Uterus (tissue), 4 donors: ENCODE measurements around the gene LDLRAD2. TPM values are rescaled to one million over a fixed set of nuclear protein-coding genes. Genes with fewer than 3 reads are reported as not detected.
A peak's percentile ranks its signal among the peaks of the same experiment; 100 is the strongest.

Experiments used
- DNase-seq, 2 donors: peaks; one replicate each; pipeline ENCODE4 v3.0.0-alpha.2; 2019 to 2020
- H3K27ac ChIP-seq, 2 donors: fragments of 200-600 bp; sonication (generic); 1 replicate in 1 of 2; 2 replicates in 1 of 2; pipeline ENCODE4 v1.5.1; 2016 to 2018
- H3K27me3 ChIP-seq, 2 donors: fragments of 200-600 bp; sonication (generic); one replicate each; pipeline ENCODE4 v1.5.1; 2018 to 2019; ENCODE audit warnings: control low read depth in 1 of 2
- H3K36me3 ChIP-seq, 2 donors: fragments of 200-600 bp; sonication (generic); one replicate each; pipeline ENCODE4 v1.5.1; 2019; ENCODE audit warnings: control low read depth in 1 of 2
- H3K4me1 ChIP-seq, 2 donors: fragments of 200-600 bp; sonication (generic); one replicate each; pipeline ENCODE4 v1.5.1; 2018 to 2019; ENCODE audit warnings: control low read depth in 1 of 2
- H3K4me3 ChIP-seq, 2 donors: fragments of 200-600 bp; sonication (generic); 1 replicate in 1 of 2; 2 replicates in 1 of 2; pipeline ENCODE4 v1.5.1; 2018 to 2019; ENCODE audit warnings: mild to moderate bottlenecking in 1 of 2
- H3K9me3 ChIP-seq, 2 donors: fragments of 200-600 bp; sonication (generic); one replicate each; pipeline ENCODE4 v1.5.1; 2019; ENCODE audit warnings: control low read depth in 1 of 2
- CTCF ChIP-seq, 4 experiments: fragments of 200-600 bp in 2 of 4; fragments of 450-650 bp in 2 of 4; sonication (generic) in 2 of 4; IDR thresholded peaks; one replicate each; pipeline ENCODE4 v1.5.1; 2016 to 2019; ENCODE audit warnings: antibody characterized with exemption in 4 of 4, mild to moderate bottlenecking in 2 of 4, moderate library complexity in 1 of 4
- POLR2A ChIP-seq, 2 donors: fragments of 450-650 bp; IDR thresholded peaks; one replicate each; pipeline ENCODE4 v1.6.1; 2016; ENCODE audit warnings: antibody characterized with exemption in 2 of 2, mild to moderate bottlenecking in 1 of 2, moderate library complexity in 1 of 2
- intact Hi-C: fragments of 100-400 bp; cut with DNase I; formaldehyde crosslinking; loops from one replicate; pipeline ENCODE4 v1.15.1; 2023; ENCODE audit warnings: low total_unique reads
- total RNA-seq, 4 donors: library from RNA; depleted of rRNA in 3 of 4; stranded (reverse); fragments of >200 nt in 3 of 4; gene quantifications; one replicate each; pipeline versions ENCODE4 v1.1.0 to v1.2.4, GENCODE V29; 2014 to 2023
- donor health status: DM: yes; HTN: yes; CAD: no.

The LDLRAD2 gene
- total RNA-seq, 4 donors from 2014 or later, result 0.48 TPM; not detected in 3

DNA sequence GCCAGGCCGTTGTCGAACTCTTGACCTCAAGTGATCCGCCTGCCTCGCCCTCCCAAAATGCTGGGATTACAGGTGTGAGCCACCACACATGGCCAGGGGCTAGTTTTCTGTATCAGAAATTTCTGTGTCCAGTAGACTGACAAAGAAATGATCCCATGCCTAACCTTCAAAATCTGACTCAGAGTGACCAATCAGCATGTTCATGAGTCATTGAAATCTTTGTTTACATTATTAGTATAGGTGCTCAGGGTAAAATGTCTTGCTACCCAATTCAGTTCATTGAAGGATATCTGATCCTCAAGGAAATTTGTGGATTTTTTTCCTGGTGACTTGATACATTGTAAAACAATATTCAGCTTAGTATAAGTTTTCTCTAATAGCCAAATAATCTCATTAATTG, 11.0 kb upstream of the LDLRAD2 start:
- no peak for TF ChIP-seq POLR2A (IDR thresholded peaks at IDR 0.05)
- no peak for TF ChIP-seq CTCF (IDR thresholded peaks at IDR 0.05)
- Histone ChIP-seq H3K4me1 (no peaks in the 10 kb centered on the region), H3K27me3 (no peaks in the 10 kb centered on the region), H3K27ac (no peak overlapping the region), H3K36me3 (no peaks in the 10 kb centered on the region), H3K4me3 (no peak overlapping the region), H3K9me3 (no peaks in the 10 kb centered on the region)
- no peak for DNase-seq
- intact Hi-C loops, result no loop called here

DNA sequence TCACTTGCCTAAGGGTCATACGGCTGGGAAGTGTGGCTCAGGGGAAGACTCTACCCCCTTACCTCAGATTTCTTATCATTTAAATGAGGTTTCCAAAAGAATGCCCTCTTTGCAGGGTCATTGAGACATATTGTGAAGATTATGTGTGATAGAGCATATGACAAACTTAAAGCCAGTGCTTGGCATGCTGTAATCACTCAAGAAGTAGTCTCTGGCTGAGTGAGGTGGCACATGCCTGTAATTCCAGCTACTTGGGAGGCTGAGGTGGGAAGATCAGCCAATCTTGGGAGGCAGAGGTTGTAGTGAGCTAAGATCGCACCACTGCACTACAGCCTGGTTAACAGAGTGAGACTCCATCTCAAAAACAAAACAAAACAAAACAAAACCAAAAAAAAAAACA, 7.5 kb upstream of the LDLRAD2 start:
- TF ChIP-seq POLR2A (IDR thresholded peaks at IDR 0.05) (no peak), CTCF (IDR thresholded peaks at IDR 0.05) (no peak)
- no peaks in the 10 kb centered on the region for H3K4me1 ChIP-seq
- no peaks in the 10 kb centered on the region for H3K27me3 ChIP-seq
- H3K9me3 ChIP-seq, result no peaks in the 10 kb centered on the region
- H3K36me3 ChIP-seq, result no peaks in the 10 kb centered on the region
- no peak overlapping the region for H3K4me3 ChIP-seq
- DNase-seq, result no peak
- intact Hi-C loops, result no loop called here
- no peak overlapping the region for H3K27ac ChIP-seq

GRCh38 chr1:21813542-21813941, 1.5 kb downstream of the LDLRAD2 start:
- DNase-seq, result no peak
- H3K27me3 ChIP-seq, result peaks cover 0 to 10% of the 10 kb centered on the region in 2 donors
- no peak overlapping the region for H3K27ac ChIP-seq
- H3K9me3 ChIP-seq, result no peaks in the 10 kb centered on the region
- no peak for TF ChIP-seq POLR2A (IDR thresholded peaks at IDR 0.05)
- no peak for TF ChIP-seq CTCF (IDR thresholded peaks at IDR 0.05)
- H3K36me3 ChIP-seq, result no peaks in the 10 kb centered on the region
- intact Hi-C loops, result no loop called here
- peaks cover 0 to 4% of the 10 kb centered on the region in 2 donors for H3K4me1 ChIP-seq
- no peak overlapping the region for H3K4me3 ChIP-seq

- intact Hi-C loops, result no loop called here
- Histone ChIP-seq H3K27ac (no peak overlapping the region), H3K4me3 (no peak overlapping the region), H3K36me3 (no peaks in the 10 kb centered on the region), H3K4me1 (peaks cover 0 to 4% of the 10 kb centered on the region in 2 donors), H3K27me3 (peaks cover 0 to 10% of the 10 kb centered on the region in 2 donors), H3K9me3 (no peaks in the 10 kb centered on the region)
- DNase-seq, result no peak
- TF ChIP-seq CTCF (IDR thresholded peaks at IDR 0.05) (peak in 3 of 4 experiments; percentile 27 to 48 (median 36)), POLR2A (IDR thresholded peaks at IDR 0.05) (no peak)
Observed at GRCh38 chr1:21814241-21814918, 2.3 kb downstream of the LDLRAD2 start.

- H3K27me3 ChIP-seq, result peaks cover 0 to 10% of the 10 kb centered on the region in 2 donors
- TF ChIP-seq POLR2A (IDR thresholded peaks at IDR 0.05) (no peak), CTCF (IDR thresholded peaks at IDR 0.05) (no peak)
- H3K27ac ChIP-seq, result no peak overlapping the region
- intact Hi-C loops, result no loop called here
- H3K9me3 ChIP-seq, result no peaks in the 10 kb centered on the region
- no peak overlapping the region for H3K4me3 ChIP-seq
- H3K36me3 ChIP-seq, result no peaks in the 10 kb centered on the region
- no peak for DNase-seq
- H3K4me1 ChIP-seq, result peaks cover 0 to 4% of the 10 kb centered on the region in 2 donors
Observed at GRCh38 chr1:21814981-21815582, 3.0 kb downstream of the LDLRAD2 start.
